ENCODE measurements around the gene BPIFA1.

BPIFA1 gene

GRCh38 chr20:33291830-33292355 is 56.1 kb downstream of the BPIFA1 start:
- H3K36me3 ChIP-seq (ENCODE audit: control insufficient read depth in 1 of 2, insufficient read depth in 2 of 2, low read length in 2 of 2): no peaks in the 10 kb centered on the region
- H3K9me3 ChIP-seq (ENCODE audit: control insufficient read depth in 1 of 2, low read length in 2 of 2): no peaks in the 10 kb centered on the region
- H3K27ac ChIP-seq (ENCODE audit: low read length): no peak overlapping the region
- H3K27me3 ChIP-seq (ENCODE audit: low read depth, low read length): no peaks in the 10 kb centered on the region
- no peak overlapping the region for H3K4me3 ChIP-seq (ENCODE audit: low read depth in 1 of 2, low read length in 2 of 2)
- H3K4me1 ChIP-seq (ENCODE audit: control insufficient read depth in 1 of 2, insufficient read depth in 2 of 2, low read length in 2 of 2): no peaks in the 10 kb centered on the region
